IMR-90 (cell line): ENCODE data around the gene SLBP. TPM values are rescaled to one million over a fixed set of nuclear protein-coding genes. Genes with fewer than 3 reads are reported as not detected.

ENCODE experiments used
- ATAC-seq: fragments of 200-7000 bp; cut with Tn5 transposase; 2 replicates; pipeline ENCODE4 v1.9.1; 2020; ENCODE audit warnings: low read depth, mild to moderate bottlenecking, moderate library complexity
- BruUV-seq: library from RNA; stranded (reverse); fragments of 400-500 nt; replicated peaks from 2 replicates; lab custom pipeline; 2021; lab: Mats Ljungman, UMichigan
- CTCF ChIA-PET: fragments of 300-600 bp; formaldehyde crosslinking; extraction: SDS; loops from one replicate; lab custom pipeline; 2021; ENCODE audit warnings: antibody characterized with exemption; lab: Yijun Ruan, JAX
- POLR2A ChIA-PET: fragments of 300-600 bp; sonication (Branson Sonifier 250); formaldehyde crosslinking; loops from one replicate; lab custom pipeline; 2022; ENCODE audit warnings: antibody characterized with exemption; ENCODE audit not compliant: unreplicated experiment; lab: Charles Lee
- DNase-seq: peaks from one replicate; pipeline ENCODE4 v3.0.0; 2013
- H2AFZ ChIP-seq: replicated peaks from 2 replicates; pipeline ENCODE3; 2013; ENCODE audit warnings: low read length, mild to moderate bottlenecking; ENCODE audit not compliant: poor library complexity
- H2AK5ac ChIP-seq: 2 replicates; pipeline ENCODE4 v1.6.1; 2013; ENCODE audit warnings: low read depth, low read length, inconsistent platforms
- H2AK9ac ChIP-seq: replicated peaks from 2 replicates; pipeline ENCODE3; 2013; ENCODE audit warnings: mild to moderate bottlenecking, low read depth, low read length, moderate library complexity; ENCODE audit not compliant: poor library complexity
- H2BK120ac ChIP-seq: 2 replicates; pipeline ENCODE4 v1.6.1; 2013; ENCODE audit warnings: low read depth, low read length, inconsistent platforms
- H2BK15ac ChIP-seq: 3 replicates; pipeline ENCODE4 v1.6.1; 2013; ENCODE audit warnings: low read depth, low read length, inconsistent platforms
- H2BK20ac ChIP-seq: 2 replicates; pipeline ENCODE4 v1.6.1; 2013; ENCODE audit warnings: low read depth, mild to moderate bottlenecking, inconsistent platforms, low read length, moderate library complexity
- H2BK5ac ChIP-seq: 2 replicates; pipeline ENCODE4 v1.6.1; 2013; ENCODE audit warnings: mild to moderate bottlenecking, low read depth, low read length, inconsistent platforms; ENCODE audit not compliant: poor library complexity, severe bottlenecking
- H3K14ac ChIP-seq: replicated peaks from 2 replicates; pipeline ENCODE4 v1.6.1; 2013; ENCODE audit warnings: low read depth, low read length, inconsistent platforms
- H3K18ac ChIP-seq: 2 replicates; pipeline ENCODE4 v1.6.1; 2013; ENCODE audit warnings: low read depth, low read length, control low read depth
- H3K23ac ChIP-seq: 2 replicates; pipeline ENCODE4 v1.6.1; 2013; ENCODE audit warnings: low read depth, low read length, inconsistent platforms
- H3K27ac ChIP-seq: 2 replicates; pipeline ENCODE4 v1.5.1; 2013; ENCODE audit warnings: mild to moderate bottlenecking, control low read depth, low read length; ENCODE audit not compliant: insufficient read depth
- H3K27me3 ChIP-seq: 2 replicates; pipeline ENCODE4 v1.6.1; 2013; ENCODE audit warnings: low read length; ENCODE audit not compliant: control insufficient read depth, insufficient read depth
- H3K36me3 ChIP-seq: 2 replicates; pipeline ENCODE4 v1.6.1; 2013; ENCODE audit warnings: low read length, mixed read lengths; ENCODE audit not compliant: control insufficient read depth, insufficient read depth
- H3K4ac ChIP-seq: 2 replicates; pipeline ENCODE4 v1.6.1; 2013; ENCODE audit warnings: low read depth, low read length, inconsistent platforms
- H3K4me1 ChIP-seq: 2 replicates; pipeline ENCODE4 v1.6.1; 2013; ENCODE audit warnings: low read length, mixed read lengths; ENCODE audit not compliant: control insufficient read depth, insufficient read depth
- H3K4me2 ChIP-seq: 2 replicates; pipeline ENCODE4 v1.6.1; 2013; ENCODE audit warnings: low read depth, mild to moderate bottlenecking, control low read depth, low read length, moderate library complexity
- H3K4me3 ChIP-seq: 2 replicates; pipeline ENCODE4 v1.5.1; 2013; ENCODE audit warnings: low read depth, mild to moderate bottlenecking, control low read depth, low read length, moderate library complexity; ENCODE audit not compliant: insufficient read depth
- H3K56ac ChIP-seq: 2 replicates; pipeline ENCODE4 v1.6.1; 2013; ENCODE audit warnings: low read length, inconsistent platforms; ENCODE audit not compliant: insufficient read depth; ENCODE audit errors: extremely low read depth
- H3K79me1 ChIP-seq, 2 experiments: 2 replicates each; pipeline ENCODE4 v1.6.1; 2013; ENCODE audit warnings: low read length in 2 of 2, inconsistent platforms in 1 of 2, low read depth in 1 of 2
- H3K9ac ChIP-seq: 2 replicates; pipeline ENCODE4 v1.6.1; 2013; ENCODE audit warnings: low read depth, low read length, control low read depth
- H3K9me1 ChIP-seq: 2 replicates; pipeline ENCODE4 v1.6.1; 2013; ENCODE audit warnings: low read length, inconsistent platforms; ENCODE audit not compliant: insufficient read depth
- H3K9me3 ChIP-seq: 2 replicates; pipeline ENCODE4 v1.6.1; 2013; ENCODE audit warnings: low read length; ENCODE audit not compliant: control insufficient read depth, insufficient read depth
- H4K20me1 ChIP-seq: 2 replicates; pipeline ENCODE4 v1.6.1; 2013; ENCODE audit warnings: low read length, inconsistent platforms; ENCODE audit not compliant: insufficient read depth
- H4K5ac ChIP-seq: 2 replicates; pipeline ENCODE4 v1.6.1; 2013; ENCODE audit warnings: mild to moderate bottlenecking, low read depth, low read length, control low read depth
- H4K8ac ChIP-seq, 2 experiments: 2 replicates each; pipeline ENCODE4 v1.6.1; 2013; ENCODE audit warnings: low read depth in 2 of 2, low read length in 2 of 2, control low read depth in 1 of 2, inconsistent platforms in 1 of 2
- H4K91ac ChIP-seq: 2 replicates; pipeline ENCODE4 v1.6.1; 2013; ENCODE audit warnings: low read depth, low read length, inconsistent platforms; ENCODE audit not compliant: insufficient read depth
- BHLHE40 ChIP-seq: fragments of 150-350 bp; IDR thresholded peaks from 2 replicates; pipeline ENCODE4 v1.6.1; 2016; ENCODE audit warnings: mild to moderate bottlenecking, low read depth, low read length
- CEBPB ChIP-seq: IDR thresholded peaks from 2 replicates; pipeline ENCODE4 v1.6.1; 2012; ENCODE audit warnings: low read depth, low read length, improper control_type of control experiment
- MAZ ChIP-seq: IDR thresholded peaks from 2 replicates; pipeline ENCODE4 v1.6.1; 2012; ENCODE audit warnings: low read depth, mild to moderate bottlenecking, low read length, improper control_type of control experiment, moderate library complexity, borderline replicate concordance
- POLR2A ChIP-seq: IDR thresholded peaks from 2 replicates; pipeline ENCODE4 v1.6.1; 2012; ENCODE audit warnings: mild to moderate bottlenecking, low read depth, low read length
- RAD21 ChIP-seq: IDR thresholded peaks from 2 replicates; pipeline ENCODE4 v1.6.1; 2012; ENCODE audit warnings: low read length, improper control_type of control experiment
- RFX5 ChIP-seq: IDR thresholded peaks from 2 replicates; pipeline ENCODE4 v1.8.0; 2012; ENCODE audit warnings: low read depth, mild to moderate bottlenecking, low read length, moderate library complexity
- SMC3 ChIP-seq: fragments of 150-350 bp; IDR thresholded peaks from 2 replicates; pipeline ENCODE4 v1.6.1; 2016; ENCODE audit warnings: low read depth, mild to moderate bottlenecking, antibody characterized with exemption, low read length, moderate library complexity
- USF2 ChIP-seq: fragments of 150-350 bp; IDR thresholded peaks from 2 replicates; pipeline ENCODE4 v1.6.1; 2017; ENCODE audit warnings: mild to moderate bottlenecking, antibody characterized with exemption, low read length, low read depth
- WGBS, 2 experiments: methylation state at CpG; one replicate each; pipeline versions ENCODE4 v1.1.5 to v1.1.7; 2013; ENCODE audit warnings: missing lambda C conversion rate in 2 of 2; ENCODE audit not compliant: insufficient read length in 1 of 2; ENCODE audit errors: extremely low coverage in 2 of 2; 5-methylcytosine and 5-hydroxymethylcytosine counted together
- dilution Hi-C: fragments of 300-500 bp; cut with HindIII; formaldehyde crosslinking; loops from one replicate; pipeline ENCODE4 v1.14.3; 2018; ENCODE audit warnings: low sequenced_read_pairs; ENCODE audit not compliant: unreplicated experiment
- in situ Hi-C: fragments of 300-500 bp; cut with MboI; formaldehyde crosslinking; loops from 3 replicates; pipeline ENCODE4 v1.14.3; 2019; ENCODE audit warnings: low sequenced_read_pairs, inconsistent platforms, mixed read lengths
- intact Hi-C: fragments of 100-400 bp; cut with micrococcal nuclease; formaldehyde crosslinking; loops from 2 replicates; pipeline ENCODE4 v1.10.0; 2022
- polyA plus RNA-seq, 3 experiments: library from polyadenylated mRNA; depleted of rRNA; stranded (reverse); fragments of >200 nt; gene quantifications; 2 replicates each; pipeline ENCODE4 v1.2.3, GENCODE V29; 2012; ENCODE audit warnings: low replicate concordance in 1 of 3
- total RNA-seq: library from RNA; depleted of rRNA; stranded (reverse); fragments of >200 nt; gene quantifications from 2 replicates; pipeline ENCODE4 v1.2.3, GENCODE V29; 2012

SLBP gene
- total and polyA plus RNA-seq, 2 of the 4 experiments (the other 2 are of a cell fraction) = 64.9 to 66.1 TPM

GRCh38 chr4:1666391-1666790 lies 45.7 kb downstream of the SLBP start:
- Histone ChIP-seq H3K4me1 (no peaks in the 10 kb centered on the region), H4K20me1 (no peaks in the 10 kb centered on the region), H3K18ac (no peak overlapping the region), H3K27ac (no peak overlapping the region), H4K91ac (no peak overlapping the region), H2AK9ac (no peak overlapping the region), H3K79me1 (no peaks in the 10 kb centered on the region), H2BK5ac (no peak overlapping the region), H4K8ac (no peak overlapping the region), H4K5ac (no peak overlapping the region), H3K14ac (no peak overlapping the region), H3K36me3 (no peaks in the 10 kb centered on the region), H2BK120ac (no peak overlapping the region), H3K4me2 (no peak overlapping the region), H2AFZ (no peak overlapping the region), H2AK5ac (no peak overlapping the region), H3K9me3 (no peaks in the 10 kb centered on the region), H3K4ac (no peak overlapping the region), H3K4me3 (no peak overlapping the region), H3K56ac (no peak overlapping the region), H3K9ac (no peak overlapping the region), H3K27me3 (no peaks in the 10 kb centered on the region), H3K9me1 (no peaks in the 10 kb centered on the region; the same call in 1 of the 2 replicates), H2BK20ac (no peak overlapping the region), H2BK15ac (no peak overlapping the region), H3K23ac (no peak overlapping the region)
- no peak for DNase-seq
- ATAC-seq = no peak
- POLR2A ChIA-PET = no interaction called here
- CTCF ChIA-PET = no interaction called here
- WGBS, 2 experiments = 79% methylated on average over 8 of the region's 12 CpGs; no CpG with 5 or more reads in 1 of the 2 experiments
- in situ Hi-C loops (no loop called here), dilution Hi-C loops (no loop called here), intact Hi-C loops (no loop called here)
- BruUV-seq = no TSS peak
- TF ChIP-seq RAD21 (no peak), POLR2A (no peak), USF2 (no peak), CEBPB (no peak), MAZ (no peak), RFX5 (no peak), SMC3 (no peak), BHLHE40 (no peak)
